HEK293 (cell line): ENCODE measurements around the gene IBSP.

Experiments used
- CTCF ChIA-PET: fragments of 350-600 bp; formaldehyde crosslinking; extraction: SDS; loops from one replicate; lab custom pipeline; 2021; ENCODE audit warnings: antibody characterized with exemption; lab: Yijun Ruan, JAX
- POLR2A ChIA-PET: fragments of 300-600 bp; formaldehyde crosslinking; extraction: SDS; loops from one replicate; lab custom pipeline; 2020; ENCODE audit warnings: antibody characterized with exemption, inconsistent platforms; lab: Yijun Ruan, JAX
- H3K27ac ChIP-seq: fragments of 200-500 bp; sonication (Bioruptor generic); 2 replicates; pipeline ENCODE4 v1.5.1; 2014; ENCODE audit warnings: low read depth, low read length, control low read depth, inconsistent platforms; ENCODE audit errors: extremely low read depth
- H3K36me3 ChIP-seq, 2 experiments: fragments of 200-500 bp in 1 of 2; sonication (Bioruptor generic) in 1 of 2; 1 replicate in 1 of 2; 2 replicates in 1 of 2; pipeline ENCODE4 v1.5.1; 2014 to 2017; ENCODE audit warnings: inconsistent platforms in 2 of 2, low read length in 2 of 2; ENCODE audit not compliant: control insufficient read depth in 2 of 2, insufficient read depth in 1 of 2
- H3K4me1 ChIP-seq: fragments of 200-500 bp; sonication (Bioruptor generic); 2 replicates; pipeline ENCODE4 v1.5.1; 2014; ENCODE audit warnings: mild to moderate bottlenecking, low read length, inconsistent platforms; ENCODE audit not compliant: control insufficient read depth, insufficient read depth
- H3K4me3 ChIP-seq: 2 replicates; pipeline ENCODE4 v1.5.1; 2011; ENCODE audit warnings: low read depth, mild to moderate bottlenecking, control low read depth, low read length, moderate library complexity
- H3K9me3 ChIP-seq: fragments of 200-500 bp; sonication (Bioruptor generic); 2 replicates; pipeline ENCODE4 v1.5.1; 2014; ENCODE audit warnings: low read depth, low read length, inconsistent platforms; ENCODE audit not compliant: control insufficient read depth, insufficient read depth
- ATF2 ChIP-seq: fragments of 450-650 bp; formaldehyde crosslinking; IDR thresholded peaks from 2 replicates; pipeline ENCODE4 v1.5.1; 2016; ENCODE audit warnings: missing biosample characterization, missing genetic modification characterization, low read depth
- GLI2 ChIP-seq: fragments of 450-650 bp; formaldehyde crosslinking; IDR thresholded peaks from 2 replicates; pipeline ENCODE4; 2017; ENCODE audit warnings: missing biosample characterization, missing genetic modification characterization, low read depth, borderline replicate concordance
- GLI4 ChIP-seq: fragments of 450-650 bp; formaldehyde crosslinking; IDR thresholded peaks from 2 replicates; pipeline ENCODE4 v1.5.1; 2016; ENCODE audit warnings: missing biosample characterization, missing genetic modification characterization
- HIC1 ChIP-seq: fragments of 450-650 bp; formaldehyde crosslinking; IDR thresholded peaks from 2 replicates; pipeline ENCODE4 v1.5.1; 2016; ENCODE audit warnings: missing biosample characterization, missing genetic modification characterization
- KLF8 ChIP-seq: fragments of 450-650 bp; formaldehyde crosslinking; IDR thresholded peaks from 2 replicates; pipeline ENCODE4 v1.5.1; 2016; ENCODE audit warnings: missing biosample characterization, missing genetic modification characterization
- MYNN ChIP-seq: fragments of 450-650 bp; formaldehyde crosslinking; IDR thresholded peaks from 2 replicates; pipeline ENCODE4 v1.5.1; 2016; ENCODE audit warnings: missing biosample characterization, missing genetic modification characterization, borderline replicate concordance
- MZF1 ChIP-seq: fragments of 450-650 bp; formaldehyde crosslinking; IDR thresholded peaks from 2 replicates; pipeline ENCODE4 v1.5.1; 2017; ENCODE audit warnings: missing biosample characterization, missing genetic modification characterization, borderline replicate concordance
- REST ChIP-seq: fragments of 450-650 bp; formaldehyde crosslinking; IDR thresholded peaks from 2 replicates; pipeline ENCODE4 v1.5.1; 2016; ENCODE audit warnings: missing biosample characterization, missing genetic modification characterization
- SALL2 ChIP-seq: fragments of 450-650 bp; formaldehyde crosslinking; IDR thresholded peaks from 2 replicates; pipeline ENCODE4 v1.5.0; 2017; ENCODE audit warnings: missing biosample characterization, mild to moderate bottlenecking, missing genetic modification characterization, borderline replicate concordance
- TCF7L2 ChIP-seq: IDR thresholded peaks from 2 replicates; pipeline ENCODE4 v1.6.1; 2011; ENCODE audit warnings: low read depth, mild to moderate bottlenecking, inconsistent platforms, low read length, moderate library complexity, borderline replicate concordance
- ZBTB20 ChIP-seq: fragments of 450-650 bp; formaldehyde crosslinking; IDR thresholded peaks from 2 replicates; pipeline ENCODE4 v1.5.1; 2016; ENCODE audit warnings: missing biosample characterization, missing genetic modification characterization
- ZNF10 ChIP-seq: fragments of 450-650 bp; formaldehyde crosslinking; IDR thresholded peaks from 2 replicates; pipeline ENCODE4 v1.5.1; 2017; ENCODE audit warnings: missing biosample characterization, missing genetic modification characterization
- ZNF121 ChIP-seq: fragments of 450-650 bp; formaldehyde crosslinking; IDR thresholded peaks from 2 replicates; pipeline ENCODE4 v1.5.1; 2016; ENCODE audit warnings: missing biosample characterization, missing genetic modification characterization
- ZNF157 ChIP-seq: fragments of 450-650 bp; formaldehyde crosslinking; IDR thresholded peaks from 2 replicates; pipeline ENCODE4 v1.5.1; 2016; ENCODE audit warnings: missing biosample characterization, missing genetic modification characterization
- ZNF202 ChIP-seq: fragments of 450-650 bp; formaldehyde crosslinking; IDR thresholded peaks from 2 replicates; pipeline ENCODE4 v1.5.1; 2016; ENCODE audit warnings: missing biosample characterization, missing genetic modification characterization, borderline replicate concordance
- ZNF280D ChIP-seq: fragments of 450-650 bp; formaldehyde crosslinking; IDR thresholded peaks from 2 replicates; pipeline ENCODE4 v1.5.1; 2016; ENCODE audit warnings: missing biosample characterization, missing genetic modification characterization
- ZNF292 ChIP-seq: fragments of 450-650 bp; formaldehyde crosslinking; IDR thresholded peaks from 2 replicates; pipeline ENCODE4 v1.5.1; 2016; ENCODE audit warnings: low read depth, missing biosample characterization, missing genetic modification characterization, borderline replicate concordance
- ZNF404 ChIP-seq: fragments of 450-650 bp; formaldehyde crosslinking; IDR thresholded peaks from 2 replicates; pipeline ENCODE4 v1.5.1; 2017; ENCODE audit warnings: missing biosample characterization, missing genetic modification characterization
- ZNF488 ChIP-seq: fragments of 450-650 bp; formaldehyde crosslinking; IDR thresholded peaks from 2 replicates; pipeline ENCODE4 v1.5.1; 2016; ENCODE audit warnings: missing biosample characterization, missing genetic modification characterization
- ZNF585B ChIP-seq: fragments of 450-650 bp; formaldehyde crosslinking; IDR thresholded peaks from 2 replicates; pipeline ENCODE4 v1.5.1; 2016; ENCODE audit warnings: missing biosample characterization, missing genetic modification characterization
- ZNF626 ChIP-seq: fragments of 450-650 bp; sonication (Bioruptor Pico); formaldehyde crosslinking; IDR thresholded peaks from 2 replicates; pipeline ENCODE4 v1.5.1; 2018; ENCODE audit warnings: missing biosample characterization, missing genetic modification characterization, inconsistent platforms
- ZNF629 ChIP-seq: fragments of 450-650 bp; formaldehyde crosslinking; IDR thresholded peaks from 2 replicates; pipeline ENCODE4 v1.5.1; 2017; ENCODE audit warnings: missing biosample characterization, missing genetic modification characterization
- ZNF658 ChIP-seq: fragments of 450-650 bp; formaldehyde crosslinking; IDR thresholded peaks from 2 replicates; pipeline ENCODE4; 2016; ENCODE audit warnings: missing biosample characterization, missing genetic modification characterization
- ZNF704 ChIP-seq: fragments of 450-650 bp; formaldehyde crosslinking; IDR thresholded peaks from 2 replicates; pipeline ENCODE4 v1.5.1; 2016; ENCODE audit warnings: missing biosample characterization, missing genetic modification characterization
- ZNF776 ChIP-seq: fragments of 450-650 bp; formaldehyde crosslinking; IDR thresholded peaks from 2 replicates; pipeline ENCODE4 v1.5.0; 2017; ENCODE audit warnings: missing biosample characterization, missing genetic modification characterization, borderline replicate concordance
- ZNF785 ChIP-seq: fragments of 450-650 bp; formaldehyde crosslinking; IDR thresholded peaks from 2 replicates; pipeline ENCODE4 v1.5.1; 2016; ENCODE audit warnings: missing biosample characterization, missing genetic modification characterization

IBSP gene

GRCh38 chr4:87824352-87824751 is 25.0 kb downstream of the IBSP start (continued):
- no peak for TF ChIP-seq ZNF157
- TF ChIP-seq HIC1 (tag by site-specific recombination) = no peak
- TF ChIP-seq ZNF785 (tag by site-specific recombination) = no peak
- TF ChIP-seq TCF7L2 = no peak
- no peak for TF ChIP-seq ZNF292
- TF ChIP-seq ZNF658 = no peak
- no peak for TF ChIP-seq ZNF404
- no peak for TF ChIP-seq ZNF10 (tag by site-specific recombination)
- no peak for TF ChIP-seq MYNN (tag by site-specific recombination)
- no peak for TF ChIP-seq GLI2 (tag by site-specific recombination)

GRCh38 chr4:87832669-87833068 is 33.3 kb downstream of the IBSP start, which contains the start of gene MEPE:
TSS of gene MEPE (plus strand) at chr4:87832969. CDS start at chr4:87834715, 1,746 bp downstream.
- H3K36me3 ChIP-seq = no peaks in the 10 kb centered on the region
- H3K4me1 ChIP-seq = no peaks in the 10 kb centered on the region
- ChIA-PET CTCF (no interaction called here), POLR2A (no interaction called here)
- no peaks in the 10 kb centered on the region for H3K9me3 ChIP-seq
- no peak within 1 kb of the TSS for H3K4me3 ChIP-seq
- no peak within 1 kb of the TSS for H3K27ac ChIP-seq
- TF ChIP-seq ZNF626 (tag by site-specific recombination) (no peak), ZNF629 (tag by site-specific recombination) (no peak), ZNF280D (no peak), ZNF585B (no peak), KLF8 (no peak), SALL2 (tag by site-specific recombination) (no peak), GLI4 (tag by site-specific recombination) (no peak), ZNF202 (no peak), ZNF121 (no peak), ATF2 (no peak), ZNF776 (tag by site-specific recombination) (no peak), ZBTB20 (tag by site-specific recombination) (no peak), REST (no peak), MZF1 (tag by site-specific recombination) (no peak), ZNF704 (tag by site-specific recombination) (no peak), ZNF488 (tag by site-specific recombination) (no peak)
